ENCODE measurements around the gene HMBS.
"Not testable (repeated sequence)": the region's sequence is repeated elsewhere in the genome, so short reads cannot be mapped to it uniquely, and the experiment has no call there.

HMBS gene

DNA sequence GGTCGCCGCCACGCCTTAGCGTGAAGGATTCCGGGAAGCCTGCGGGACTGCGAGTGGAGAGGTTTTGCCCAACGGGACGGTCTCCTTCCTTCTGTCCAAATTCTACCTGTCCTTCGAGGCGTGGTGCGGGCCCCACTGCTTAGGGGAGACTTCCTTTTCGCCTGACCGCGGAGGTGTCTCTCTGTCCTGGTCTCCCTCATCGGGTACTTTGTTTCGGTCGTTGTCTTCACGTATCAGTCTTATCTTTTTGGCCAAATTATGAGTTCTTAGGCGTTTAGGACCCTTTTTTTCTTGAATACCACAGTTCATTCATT is 37.1 kb downstream of the HMBS start:
- no peak for DNase-seq

DNA sequence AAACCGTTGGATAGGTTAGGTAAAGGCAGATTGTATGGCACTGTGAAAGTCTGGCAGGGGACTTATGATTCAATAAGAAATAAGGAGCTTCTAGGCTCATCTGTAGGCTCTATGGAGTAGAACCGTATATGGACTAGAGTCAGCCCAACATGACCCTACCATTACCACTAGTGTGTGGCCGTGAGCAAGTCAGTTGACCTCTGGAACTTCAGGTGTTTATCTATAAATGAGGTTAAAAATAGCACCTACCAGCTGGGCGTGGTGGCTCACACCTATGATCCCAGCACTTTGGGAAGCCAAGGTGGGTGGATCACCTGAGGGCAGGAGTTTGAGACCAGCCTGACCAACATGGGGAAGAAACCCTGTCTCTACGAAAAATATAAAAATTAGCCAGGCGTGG is 41.1 kb downstream of the HMBS start:
- DNase-seq = no peak

GRCh38 chr11:119126675-119127268 is 42.1 kb downstream of the HMBS start:
- DNase-seq = no peak

DNA sequence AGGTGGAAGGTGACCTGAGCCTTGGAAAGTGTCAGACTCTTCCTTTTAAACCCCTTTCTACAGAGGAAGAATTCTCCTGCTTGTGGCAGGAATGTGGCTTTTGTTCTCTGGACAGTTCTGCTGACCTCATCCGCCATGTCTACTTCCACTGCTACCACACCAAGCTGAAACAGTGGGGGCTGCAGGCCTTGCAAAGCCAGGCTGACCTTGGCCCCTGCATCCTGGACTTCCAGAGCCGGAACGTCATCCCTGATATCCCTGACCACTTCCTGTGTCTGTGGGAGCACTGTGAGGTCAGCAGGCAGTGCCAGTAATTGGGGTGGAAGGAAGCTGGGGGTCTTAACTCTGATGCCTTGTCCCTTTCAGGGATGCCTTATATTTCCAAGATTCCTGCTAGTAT is 46.0 kb downstream of the HMBS start:
- no peak for DNase-seq

GRCh38 chr11:119134389-119134978 is 49.8 kb downstream of the HMBS start:
- peak in 1 of 2 experiments; percentile 14 for DNase-seq

DNA sequence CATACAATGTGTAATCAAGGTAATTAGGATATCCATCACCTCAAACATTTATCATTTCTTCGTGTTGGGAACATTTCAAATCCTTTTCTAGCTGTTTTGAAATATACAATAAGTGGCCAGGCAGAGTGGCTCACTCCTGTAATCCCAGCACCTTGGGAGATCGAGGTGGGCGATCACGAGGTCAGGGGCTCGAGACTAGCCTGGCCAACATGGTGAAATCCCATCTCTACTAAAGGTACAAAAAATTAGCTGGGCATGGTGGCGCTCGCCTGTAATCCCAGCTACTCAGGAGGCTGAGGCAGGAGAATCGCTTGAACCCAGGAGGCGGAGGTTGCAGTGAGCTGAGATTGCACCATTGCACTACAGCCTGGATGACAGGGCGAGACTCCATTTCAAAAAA is 54.6 kb downstream of the HMBS start:
- not testable (repeated sequence) for DNase-seq
